NB4 (cell line): ENCODE measurements around the gene MAB21L2.

Experiments used
- MYC ChIP-seq: IDR thresholded peaks from 2 replicates; pipeline ENCODE4 v1.6.1; 2011; ENCODE audit warnings: low read depth, low read length
- TF ChIP-seq, protein P1 (sequence below): IDR thresholded peaks from one replicate; pipeline ENCODE4 v1.5.1; 2012; ENCODE audit warnings: low read depth, low read length

DNA sequence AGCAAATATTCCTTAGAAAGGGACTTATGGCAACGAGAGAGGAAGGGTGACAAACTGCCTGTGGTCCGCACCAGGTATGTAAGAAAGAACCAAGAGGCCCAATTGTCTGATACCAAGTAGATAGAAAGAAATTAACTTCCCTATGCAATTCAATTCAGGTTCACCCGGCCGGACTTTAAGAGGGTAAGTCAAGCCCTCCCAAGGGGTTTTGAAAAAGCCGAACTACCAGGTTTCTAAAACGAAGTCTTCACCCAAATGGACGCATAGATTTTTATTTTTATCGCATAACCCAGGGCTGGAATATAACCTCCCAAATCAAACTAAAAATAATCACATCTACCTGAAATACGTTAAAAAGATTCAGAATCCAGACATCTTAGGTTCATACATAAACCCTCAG lies 1.6 kb upstream of the MAB21L2 start:
- TF ChIP-seq, protein P1, sequence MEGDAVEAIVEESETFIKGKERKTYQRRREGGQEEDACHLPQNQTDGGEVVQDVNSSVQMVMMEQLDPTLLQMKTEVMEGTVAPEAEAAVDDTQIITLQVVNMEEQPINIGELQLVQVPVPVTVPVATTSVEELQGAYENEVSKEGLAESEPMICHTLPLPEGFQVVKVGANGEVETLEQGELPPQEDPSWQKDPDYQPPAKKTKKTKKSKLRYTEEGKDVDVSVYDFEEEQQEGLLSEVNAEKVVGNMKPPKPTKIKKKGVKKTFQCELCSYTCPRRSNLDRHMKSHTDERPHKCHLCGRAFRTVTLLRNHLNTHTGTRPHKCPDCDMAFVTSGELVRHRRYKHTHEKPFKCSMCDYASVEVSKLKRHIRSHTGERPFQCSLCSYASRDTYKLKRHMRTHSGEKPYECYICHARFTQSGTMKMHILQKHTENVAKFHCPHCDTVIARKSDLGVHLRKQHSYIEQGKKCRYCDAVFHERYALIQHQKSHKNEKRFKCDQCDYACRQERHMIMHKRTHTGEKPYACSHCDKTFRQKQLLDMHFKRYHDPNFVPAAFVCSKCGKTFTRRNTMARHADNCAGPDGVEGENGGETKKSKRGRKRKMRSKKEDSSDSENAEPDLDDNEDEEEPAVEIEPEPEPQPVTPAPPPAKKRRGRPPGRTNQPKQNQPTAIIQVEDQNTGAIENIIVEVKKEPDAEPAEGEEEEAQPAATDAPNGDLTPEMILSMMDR = no peak
- TF ChIP-seq MYC = no peak
